DMS153 treated with DMSO at 0.1 percent for 48 hours (cell line): ENCODE measurements around the gene CNTN1.

ENCODE experiments used
- DNase-seq: peaks from one replicate; lab custom pipeline; 2025; ENCODE audit not compliant: unreplicated experiment; lab: John Stamatoyannopoulos, UW

Gene CNTN1

GRCh38 chr12:40768125-40768864 lies 76.1 kb downstream of the CNTN1 start:
- DNase-seq, result no peak

GRCh38 chr12:40769846-40770245 lies 77.6 kb downstream of the CNTN1 start:
- no peak for DNase-seq

- DNase-seq, result no peak
Observed at GRCh38 chr12:40770781-40771180, 78.5 kb downstream of the CNTN1 start.

- no peak for DNase-seq
Observed at GRCh38 chr12:40775661-40776060, 83.4 kb downstream of the CNTN1 start.

- no peak for DNase-seq
Observed at GRCh38 chr12:40784102-40784501, 91.9 kb downstream of the CNTN1 start.

- DNase-seq, result no peak
Observed at GRCh38 chr12:40788276-40788675, 96.0 kb downstream of the CNTN1 start.

- no peak for DNase-seq
Observed at GRCh38 chr12:40792792-40793386, 100.7 kb downstream of the CNTN1 start.

- no peak for DNase-seq
Observed at GRCh38 chr12:40793471-40793870, 101.2 kb downstream of the CNTN1 start.

- DNase-seq, result no peak
Observed at GRCh38 chr12:40794087-40794486, 101.8 kb downstream of the CNTN1 start.

- DNase-seq, result no peak
Observed at GRCh38 chr12:40801082-40801481, 108.8 kb downstream of the CNTN1 start.

GRCh38 chr12:40801861-40802260 lies 109.6 kb downstream of the CNTN1 start:
- DNase-seq, result no peak

GRCh38 chr12:40802656-40803055 lies 110.4 kb downstream of the CNTN1 start:
- no peak for DNase-seq

GRCh38 chr12:40819436-40820108 lies 127.3 kb downstream of the CNTN1 start:
- no peak for DNase-seq

GRCh38 chr12:40820794-40821484 lies 128.7 kb downstream of the CNTN1 start:
- DNase-seq, result no peak

- no peak for DNase-seq
Observed at GRCh38 chr12:40825156-40825555, 132.9 kb downstream of the CNTN1 start.

GRCh38 chr12:40827683-40828592 lies 135.7 kb downstream of the CNTN1 start:
- DNase-seq, result no peak

- DNase-seq, result no peak
Observed at GRCh38 chr12:40828593-40828990, 136.4 kb downstream of the CNTN1 start.

GRCh38 chr12:40829738-40830144 lies 137.5 kb downstream of the CNTN1 start:
- no peak for DNase-seq

GRCh38 chr12:40831916-40832315 lies 139.7 kb downstream of the CNTN1 start:
- DNase-seq, result no peak

GRCh38 chr12:40832668-40833067 lies 140.4 kb downstream of the CNTN1 start:
- no peak for DNase-seq

GRCh38 chr12:40833818-40834217 lies 141.6 kb downstream of the CNTN1 start:
- no peak for DNase-seq
